Transverse colon (tissue), 3 donors: Measurements from ENCODE around the gene PARN.
A peak's percentile ranks its signal among the peaks of the same experiment; 100 is the strongest.

ENCODE experiments used
- CTCF ChIP-seq, 5 experiments: fragments of 200-600 bp in 3 of 5; fragments of 450-650 bp in 2 of 5; sonication (generic) in 3 of 5; IDR thresholded peaks; 1 replicate in 2 of 5; 2 replicates in 3 of 5; pipeline ENCODE4 v1.5.1; 2016 to 2017; ENCODE audit warnings: antibody characterized with exemption in 5 of 5, inconsistent platforms in 3 of 5, mild to moderate bottlenecking in 2 of 5, moderate library complexity in 1 of 5
- EP300 ChIP-seq: sonication (generic); formaldehyde crosslinking; IDR thresholded peaks from one replicate; pipeline ENCODE4 v1.6.1; 2017; ENCODE audit warnings: antibody characterized with exemption, low read depth
- POLR2A ChIP-seq: fragments of 450-650 bp; IDR thresholded peaks from one replicate; pipeline ENCODE4 v1.6.1; 2016; ENCODE audit warnings: antibody characterized with exemption, mild to moderate bottlenecking, moderate library complexity

- TF ChIP-seq POLR2A (no peak), EP300 (peak; percentile 88), CTCF (IDR thresholded peaks at IDR 0.05) (no peak)
These were observed 211.2 kb downstream of the PARN start for GRCh38 chr16:14418795-14419225.
